Activated CD4-positive, alpha-beta T cell treated with anti-CD3 and anti-CD28 coated beads, Interleukin-2, amount 50 U/mL, for 4 hours (primary cell): ENCODE results near the gene VPS37B.
A peak's percentile ranks its signal among the peaks of the same experiment; 100 is the strongest.

Source experiments
- DNase-seq, 2 experiments: peaks; one replicate each; pipeline ENCODE4 v3.0.0-alpha.2; 2020

Gene VPS37B

DNA sequence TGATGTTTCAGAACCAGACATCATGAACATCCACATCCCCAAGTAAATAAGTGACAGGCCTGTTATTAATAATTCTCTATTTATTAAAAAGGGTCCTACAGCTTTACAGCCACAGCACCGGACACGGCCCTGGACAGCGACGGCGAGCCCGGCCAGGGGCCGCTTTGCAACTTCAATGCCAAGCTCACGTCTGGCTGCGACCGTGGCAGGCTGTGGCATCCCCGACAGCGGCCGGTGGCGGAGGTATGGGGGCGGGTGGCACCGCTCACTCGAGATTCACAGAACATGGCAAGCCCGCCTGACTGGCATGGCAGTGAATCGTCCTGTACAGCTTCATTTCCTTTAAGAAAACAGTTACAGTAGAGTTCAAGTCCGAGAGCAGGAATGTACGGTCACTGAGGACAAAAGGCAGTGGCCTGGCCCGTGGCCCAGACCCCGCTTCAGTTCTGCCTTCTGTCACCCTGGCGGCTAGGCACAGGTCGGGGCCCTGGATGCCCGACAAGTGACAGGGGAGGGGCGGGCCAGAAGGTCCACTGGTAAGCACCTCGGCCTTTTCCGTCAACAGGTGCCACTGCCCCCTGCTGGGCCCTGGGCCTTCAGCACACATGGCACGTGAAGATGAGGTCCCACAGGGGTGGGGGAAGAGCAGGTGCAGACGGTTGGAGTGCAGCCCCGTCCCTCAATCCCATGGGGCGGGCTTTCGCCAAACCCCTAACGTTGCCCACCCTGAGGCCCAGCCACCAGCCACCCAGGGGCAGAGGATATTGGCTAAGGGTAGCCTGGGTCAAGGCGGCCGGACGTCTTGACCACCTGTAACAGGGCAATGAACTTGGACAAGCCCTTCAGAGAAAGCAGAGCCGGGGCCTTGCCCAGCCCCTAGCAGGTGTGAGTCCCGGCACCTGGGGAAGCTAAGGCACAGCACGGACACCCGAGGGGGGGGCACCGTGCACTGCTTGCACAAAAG lies 30.4 kb downstream of the VPS37B start:
- no peak for DNase-seq

DNA sequence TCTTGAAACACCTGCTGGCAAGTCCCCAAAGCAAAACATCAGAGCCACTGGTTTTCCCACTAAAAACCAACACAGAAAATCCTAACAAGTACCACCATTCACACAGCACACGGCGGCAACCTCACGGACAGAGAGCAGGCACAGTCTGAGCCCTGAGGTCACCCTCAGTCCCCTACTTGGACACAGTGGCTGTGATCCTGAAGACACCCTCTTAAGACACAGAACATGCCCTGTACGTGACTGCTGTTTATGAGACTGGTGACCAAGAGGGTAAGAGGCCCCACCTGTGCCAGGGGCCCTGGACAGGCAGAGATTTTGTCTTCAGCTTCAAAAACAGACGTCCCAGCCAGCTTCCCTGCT lies 31.1 kb downstream of the VPS37B start:
- no peak for DNase-seq

DNA sequence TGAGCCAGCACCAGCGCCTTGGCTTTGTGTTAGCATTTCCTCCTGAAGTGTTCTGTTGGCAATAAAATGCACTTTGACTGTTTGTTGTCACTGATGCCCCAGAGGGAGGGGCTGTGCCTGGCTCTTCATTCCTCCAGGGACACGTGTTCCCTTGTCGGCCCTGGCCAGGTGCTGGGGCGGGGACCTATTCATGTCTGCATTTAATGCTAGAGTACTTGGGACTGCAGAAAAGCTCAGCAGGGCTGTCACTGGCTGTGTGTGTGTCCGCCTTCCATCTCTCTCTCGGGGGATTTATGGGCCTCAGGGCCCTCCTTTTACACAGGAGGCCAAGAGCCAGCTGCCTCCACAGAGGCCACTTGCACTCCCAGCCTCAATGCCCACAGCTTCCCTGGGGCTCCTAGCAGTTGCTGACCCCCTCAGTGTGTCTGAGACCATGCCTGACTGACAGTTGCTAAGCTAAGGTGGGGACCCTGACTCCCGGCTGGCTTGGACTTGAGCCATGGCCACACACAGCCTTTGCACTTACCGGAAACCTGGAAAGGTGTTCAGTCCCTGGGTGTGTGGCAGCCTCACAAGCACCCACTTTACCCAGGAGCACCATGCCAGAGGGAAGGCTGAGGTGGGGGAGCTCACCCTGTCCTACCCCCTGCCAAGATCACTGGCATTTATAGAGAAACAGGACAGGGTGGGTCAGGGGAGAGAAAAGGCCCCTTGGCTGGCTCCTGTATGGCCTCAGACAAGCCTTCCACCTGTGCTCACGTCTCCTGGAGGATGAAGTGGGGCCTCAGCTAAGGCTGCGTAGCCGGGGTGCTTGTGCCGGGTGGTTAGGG lies 32.8 kb downstream of the VPS37B start:
- no peak for DNase-seq

- DNase-seq = no peak
Measured at GRCh38 chr12:122862110-122862634, 33.8 kb downstream of the VPS37B start.

DNA sequence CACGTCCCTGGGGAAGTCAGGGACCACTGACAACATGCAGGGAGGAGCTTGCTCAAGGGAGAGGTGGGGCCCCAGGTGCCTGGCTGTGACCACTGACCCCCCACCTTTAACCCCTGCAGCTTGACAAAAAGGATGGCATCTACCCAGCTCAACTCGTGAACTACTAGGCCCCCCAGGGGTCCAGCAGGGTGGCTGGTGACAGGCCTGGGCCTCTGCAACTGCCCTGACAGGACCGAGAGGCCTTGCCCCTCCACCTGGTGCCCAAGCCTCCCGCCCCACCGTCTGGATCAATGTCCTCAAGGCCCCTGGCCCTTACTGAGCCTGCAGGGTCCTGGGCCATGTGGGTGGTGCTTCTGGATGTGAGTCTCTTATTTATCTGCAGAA lies 34.3 kb downstream of the VPS37B start:
- DNase-seq = no peak

- no peak for DNase-seq
Measured at GRCh38 chr12:122860854-122861586, 34.9 kb downstream of the VPS37B start.

DNA sequence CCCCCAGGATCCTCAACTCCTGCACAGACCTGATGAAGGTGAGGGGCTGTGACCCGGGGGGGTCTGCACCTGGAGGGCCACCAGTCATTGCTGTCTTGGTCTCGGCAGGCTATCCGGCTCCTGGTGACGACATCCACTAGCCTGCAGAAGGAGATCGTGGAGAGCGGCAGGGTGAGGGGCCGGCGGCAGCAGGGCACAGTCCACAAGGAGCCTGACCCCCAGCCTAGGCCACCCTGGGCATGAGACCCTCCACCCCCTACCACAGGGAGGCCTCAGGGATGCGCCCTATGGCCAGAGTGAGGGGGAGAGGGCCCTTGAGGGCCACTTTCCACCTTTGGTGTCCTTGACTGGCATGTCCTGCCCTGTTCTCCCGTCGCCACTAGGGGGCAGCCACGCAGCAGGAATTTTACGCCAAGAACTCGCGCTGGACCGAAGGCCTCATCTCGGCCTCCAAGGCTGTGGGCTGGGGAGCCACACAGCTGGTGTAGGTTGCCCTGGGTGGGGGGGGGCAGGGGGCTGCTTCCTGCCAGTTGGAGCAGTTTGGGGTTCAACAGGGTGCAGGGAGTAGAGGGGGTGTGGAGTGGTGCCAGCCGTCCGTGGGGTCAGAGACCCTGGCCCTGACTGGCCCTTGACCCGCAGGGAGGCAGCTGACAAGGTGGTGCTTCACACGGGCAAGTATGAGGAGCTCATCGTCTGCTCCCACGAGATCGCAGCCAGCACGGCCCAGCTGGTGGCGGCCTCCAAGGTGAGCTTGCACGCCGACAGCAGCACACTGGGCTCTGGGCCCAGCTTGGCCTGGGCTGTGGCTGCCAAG lies 35.7 kb downstream of the VPS37B start:
- DNase-seq = peak; percentile 78 to 80

GRCh38 chr12:122859303-122860039 lies 36.5 kb downstream of the VPS37B start:
- DNase-seq = no peak

DNA sequence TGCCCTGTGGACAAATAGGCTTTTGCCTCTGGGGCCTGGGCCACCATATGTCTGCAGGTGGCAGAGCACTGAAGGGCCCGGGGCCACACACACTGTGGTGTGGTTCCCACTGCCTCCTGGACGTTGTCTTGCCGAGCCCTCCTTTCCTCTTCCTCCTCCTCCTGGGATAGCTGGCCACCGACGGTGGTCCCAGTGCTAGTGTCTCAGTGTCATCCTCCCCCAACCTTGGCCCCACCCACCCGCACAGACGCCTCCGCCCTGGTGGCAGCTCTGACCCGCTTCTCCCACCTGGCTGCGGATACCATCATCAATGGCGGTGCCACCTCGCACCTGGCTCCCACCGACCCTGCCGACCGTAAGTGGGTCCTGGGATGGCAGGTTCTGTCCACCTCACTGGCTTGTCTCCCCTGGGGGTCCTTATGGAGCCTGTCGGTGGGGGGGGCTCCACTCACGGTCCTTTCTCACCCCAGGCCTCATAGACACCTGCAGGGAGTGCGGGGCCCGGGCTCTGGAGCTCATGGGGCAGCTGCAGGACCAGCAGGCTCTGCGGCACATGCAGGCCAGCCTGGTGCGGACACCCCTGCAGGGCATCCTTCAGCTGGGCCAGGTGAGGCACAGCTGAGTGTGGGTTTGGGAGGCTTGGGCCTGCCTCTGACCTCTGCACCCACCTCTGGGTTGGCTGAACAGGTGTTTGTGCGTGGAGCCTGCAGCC lies 37.2 kb downstream of the VPS37B start:
- no peak for DNase-seq

DNA sequence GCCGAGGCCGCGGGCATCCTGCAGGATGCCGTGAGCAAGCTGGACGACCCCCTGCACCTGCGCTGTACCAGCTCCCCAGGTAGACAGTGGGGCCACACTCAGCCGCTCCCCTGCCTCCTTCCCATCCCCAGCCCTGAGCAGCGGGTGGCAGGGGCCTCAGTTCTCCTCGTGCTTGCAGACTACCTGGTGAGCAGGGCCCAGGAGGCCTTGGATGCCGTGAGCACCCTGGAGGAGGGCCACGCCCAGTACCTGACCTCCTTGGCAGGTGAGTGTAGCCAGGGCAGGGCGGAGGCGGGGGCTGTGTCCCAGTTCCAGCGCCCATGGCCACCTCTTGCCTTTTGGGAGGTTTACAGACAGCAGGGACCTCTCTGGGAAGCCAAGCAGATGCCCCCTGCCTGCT lies 37.8 kb downstream of the VPS37B start:
- no peak for DNase-seq

DNA sequence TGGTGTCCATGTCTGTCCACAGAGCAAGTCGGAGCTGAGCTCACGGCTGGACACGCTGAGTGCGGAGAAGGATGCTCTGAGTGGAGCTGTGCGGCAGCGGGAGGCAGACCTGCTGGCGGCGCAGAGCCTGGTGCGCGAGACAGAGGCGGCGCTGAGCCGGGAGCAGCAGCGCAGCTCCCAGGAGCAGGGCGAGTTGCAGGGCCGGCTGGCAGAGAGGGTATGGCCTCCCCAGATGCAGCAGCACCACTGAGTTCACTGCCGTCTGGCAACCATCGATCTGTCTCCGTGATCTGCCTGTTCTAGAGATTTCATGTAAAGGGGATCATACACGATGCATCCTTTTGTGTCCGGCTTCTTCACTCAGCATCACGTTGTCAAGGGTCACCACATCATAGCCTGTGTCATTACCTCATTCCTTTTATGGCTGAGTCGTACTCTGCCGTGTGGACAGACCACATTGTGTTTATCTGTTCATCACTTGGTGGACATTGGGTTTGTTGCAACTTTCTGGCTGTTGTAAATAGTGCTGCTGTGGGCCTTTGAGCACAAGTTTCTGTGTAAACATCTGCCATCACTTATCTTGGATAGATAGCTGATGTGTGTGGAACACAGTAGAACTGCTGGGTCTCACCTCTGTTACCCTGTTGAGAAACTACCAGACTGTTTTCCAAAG lies 38.8 kb downstream of the VPS37B start:
- no peak for DNase-seq

- DNase-seq = no peak
Measured at GRCh38 chr12:122855928-122856831, 39.7 kb downstream of the VPS37B start.

DNA sequence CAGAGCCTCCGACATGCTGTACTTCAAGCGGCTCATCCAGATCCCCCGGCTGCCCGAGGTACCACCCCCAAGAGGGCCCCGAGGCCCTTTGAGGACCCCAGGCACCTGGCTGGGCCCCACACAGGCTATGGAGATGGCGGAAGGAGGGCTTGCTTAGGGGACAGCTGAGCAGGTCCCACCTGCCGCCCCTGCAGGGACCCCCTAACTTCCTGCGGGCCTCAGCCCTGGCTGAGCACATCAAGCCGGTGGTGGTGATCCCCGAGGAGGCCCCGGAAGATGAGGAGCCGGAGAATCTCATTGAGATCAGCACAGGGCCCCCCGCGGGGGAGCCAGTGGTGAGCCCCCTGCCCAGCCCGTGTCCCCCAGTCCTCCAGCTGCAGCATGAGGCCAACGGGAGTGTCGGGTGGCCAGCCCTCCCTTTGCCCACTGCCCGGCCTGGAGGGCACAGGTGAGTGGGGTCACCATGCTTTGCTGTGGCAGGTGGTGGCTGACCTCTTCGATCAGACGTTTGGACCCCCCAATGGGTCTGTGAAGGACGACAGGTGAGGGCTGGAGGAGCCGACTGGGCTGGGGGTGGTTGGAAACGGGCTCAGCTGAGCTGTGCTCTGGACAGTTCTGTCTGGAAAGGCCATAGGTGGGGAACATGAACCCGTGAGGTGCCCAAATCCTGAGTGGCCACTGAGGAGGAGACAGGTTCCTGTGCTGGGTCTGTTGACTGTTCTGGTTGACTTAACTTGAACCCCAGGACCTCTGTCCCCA lies 40.7 kb downstream of the VPS37B start:
- no peak for DNase-seq

- DNase-seq = no peak
Measured at GRCh38 chr12:122854554-122854953, 41.4 kb downstream of the VPS37B start.

DNA sequence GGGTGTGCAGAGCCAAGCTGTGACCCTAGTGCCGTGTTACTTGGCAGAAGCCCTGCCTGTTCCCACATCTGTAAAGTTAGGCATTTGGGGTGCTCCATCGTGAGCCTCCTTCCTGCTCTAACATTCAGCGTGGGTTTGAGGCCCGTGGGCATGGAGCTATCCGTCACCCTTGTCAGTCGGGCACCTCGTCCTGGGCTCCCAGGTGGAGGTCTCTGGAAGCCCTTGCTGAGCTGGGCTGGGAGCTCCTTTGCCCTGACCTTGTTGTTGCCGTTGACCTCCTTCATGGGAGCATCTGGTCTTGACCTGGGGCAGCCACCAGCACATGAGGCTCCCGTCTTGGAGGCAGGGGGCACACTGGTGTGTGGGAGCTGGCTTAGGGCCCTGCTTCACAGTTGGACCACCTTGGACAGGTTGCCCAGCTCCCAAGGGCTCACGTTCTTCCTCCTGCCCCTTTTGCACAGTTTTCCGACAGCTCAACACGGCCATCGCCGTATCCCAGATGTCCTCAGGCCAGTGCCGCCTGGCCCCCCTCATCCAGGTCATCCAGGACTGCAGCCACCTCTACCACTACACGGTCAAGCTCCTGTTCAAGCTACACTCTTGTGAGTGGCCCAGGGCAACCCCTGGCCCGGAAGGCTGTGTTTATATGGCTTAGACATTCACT lies 42.2 kb downstream of the VPS37B start:
- DNase-seq = no peak

DNA sequence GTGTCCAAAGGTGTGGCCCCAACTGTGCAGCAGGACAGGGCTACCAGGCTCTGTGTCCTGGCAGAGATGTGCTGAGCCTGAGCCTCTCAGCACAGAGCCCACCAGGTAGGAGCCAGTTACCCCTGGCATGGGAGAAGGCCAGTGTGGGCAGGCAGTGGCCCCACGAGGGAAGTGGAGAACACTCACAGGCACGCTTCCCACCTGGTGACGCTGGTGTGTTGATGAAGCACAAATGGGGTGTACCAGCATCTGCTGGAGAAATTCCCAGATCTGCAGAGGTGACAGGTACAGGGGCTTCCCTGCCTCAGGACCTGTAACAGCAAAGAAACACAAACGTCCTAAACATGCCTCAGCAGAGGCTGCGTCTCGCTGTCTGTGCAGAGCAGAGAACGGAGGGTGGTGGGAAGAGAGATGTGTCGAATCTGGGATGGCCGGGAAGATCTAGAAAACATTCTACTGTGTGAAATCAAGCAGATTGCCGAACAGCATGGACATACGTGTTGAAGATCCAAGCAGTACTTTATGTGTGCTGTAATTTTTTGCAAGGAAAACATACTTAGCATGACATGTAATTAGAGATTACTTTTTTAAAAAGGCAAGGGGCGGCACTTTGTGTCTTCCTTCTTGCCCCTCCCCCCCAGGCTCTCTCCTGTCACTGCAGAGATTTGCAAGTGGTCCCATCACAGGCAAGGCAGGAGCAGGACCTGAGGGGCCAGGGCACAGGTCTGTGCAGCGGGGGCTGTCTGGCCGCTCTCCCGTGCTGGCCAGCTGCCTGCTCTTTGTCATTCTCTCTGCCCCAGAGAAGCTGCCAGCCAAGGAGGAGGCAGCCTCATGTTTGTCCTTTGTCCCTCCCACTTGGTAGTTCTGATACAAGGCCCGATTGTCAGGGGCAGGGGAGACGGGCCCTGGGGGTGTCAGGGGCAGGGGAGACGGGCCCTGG lies 43.3 kb downstream of the VPS37B start:
- DNase-seq = no peak
